Gastroesophageal sphincter (tissue), 3 donors: ENCODE results near the gene GCN1.

ENCODE experiments used
- POLR2AphosphoS5 ChIP-seq: sonication (generic); formaldehyde crosslinking; IDR thresholded peaks from one replicate; pipeline ENCODE4 v1.6.1; 2017; ENCODE audit warnings: antibody characterized with exemption
- TF ChIP-seq, protein P1 (sequence below), 4 experiments: fragments of 200-600 bp in 2 of 4; fragments of 450-650 bp in 2 of 4; sonication (generic) in 1 of 4; IDR thresholded peaks; one replicate each; pipeline ENCODE4 v1.5.1; 2017 to 2019; ENCODE audit warnings: antibody characterized with exemption in 4 of 4, mild to moderate bottlenecking in 2 of 4, moderate library complexity in 2 of 4

DNA sequence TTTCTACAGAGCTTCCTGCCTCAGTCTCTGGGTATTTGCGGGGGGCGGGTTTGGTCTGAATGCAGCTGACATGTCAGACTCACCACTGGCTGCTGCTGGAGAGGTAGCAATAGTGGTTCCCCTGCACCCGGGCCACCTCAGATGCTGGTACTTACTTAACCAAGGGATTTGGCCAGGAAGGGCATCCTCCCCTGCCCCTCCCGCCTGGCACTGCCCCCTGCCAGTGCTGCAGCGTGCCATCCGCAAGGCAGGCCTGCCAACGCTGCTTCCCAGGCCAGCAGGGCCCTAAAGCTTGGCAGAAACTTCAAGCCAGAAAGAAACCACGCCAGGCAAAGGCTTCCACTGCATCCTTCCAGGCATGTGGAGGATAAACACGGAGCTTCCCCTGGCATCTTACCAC lies 100.0 kb downstream of the GCN1 start:
- TF ChIP-seq, protein P1, sequence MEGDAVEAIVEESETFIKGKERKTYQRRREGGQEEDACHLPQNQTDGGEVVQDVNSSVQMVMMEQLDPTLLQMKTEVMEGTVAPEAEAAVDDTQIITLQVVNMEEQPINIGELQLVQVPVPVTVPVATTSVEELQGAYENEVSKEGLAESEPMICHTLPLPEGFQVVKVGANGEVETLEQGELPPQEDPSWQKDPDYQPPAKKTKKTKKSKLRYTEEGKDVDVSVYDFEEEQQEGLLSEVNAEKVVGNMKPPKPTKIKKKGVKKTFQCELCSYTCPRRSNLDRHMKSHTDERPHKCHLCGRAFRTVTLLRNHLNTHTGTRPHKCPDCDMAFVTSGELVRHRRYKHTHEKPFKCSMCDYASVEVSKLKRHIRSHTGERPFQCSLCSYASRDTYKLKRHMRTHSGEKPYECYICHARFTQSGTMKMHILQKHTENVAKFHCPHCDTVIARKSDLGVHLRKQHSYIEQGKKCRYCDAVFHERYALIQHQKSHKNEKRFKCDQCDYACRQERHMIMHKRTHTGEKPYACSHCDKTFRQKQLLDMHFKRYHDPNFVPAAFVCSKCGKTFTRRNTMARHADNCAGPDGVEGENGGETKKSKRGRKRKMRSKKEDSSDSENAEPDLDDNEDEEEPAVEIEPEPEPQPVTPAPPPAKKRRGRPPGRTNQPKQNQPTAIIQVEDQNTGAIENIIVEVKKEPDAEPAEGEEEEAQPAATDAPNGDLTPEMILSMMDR (IDR thresholded peaks at IDR 0.05), result no peak
- no peak for TF ChIP-seq POLR2AphosphoS5
